Smooth muscle cell of bladder (primary cell): ENCODE measurements around the gene KRT40. TPM values are rescaled to one million over a fixed set of nuclear protein-coding genes. Genes with fewer than 3 reads are reported as not detected.

Experiments
- total RNA-seq: library from RNA; depleted of rRNA; stranded (reverse); fragments of >200 nt; gene quantifications from 2 replicates; pipeline ENCODE4 v1.2.3, GENCODE V29; 2014

Gene KRT40
- not detected in 2 replicates for total RNA-seq

GRCh38 chr17:40984226-40984625 is at the start of gene KRT40:
KRT40 (minus strand) TSS chr17:40984326; CDS start chr17:40984273, 53 bp downstream.

GRCh38 chr17:41029633-41030245 is 45.6 kb upstream of the KRT40 start, which contains the start of gene KRTAP1-4:
KRTAP1-4 (minus strand) TSS chr17:41030195; CDS start chr17:41030078, 117 bp downstream.

GRCh38 chr17:41026715-41027471 is 42.8 kb upstream of the KRT40 start, which contains the start of gene KRTAP1-5:
KRTAP1-5 (minus strand) TSS chr17:41027208; CDS start chr17:41027155, 53 bp downstream.

GRCh38 chr17:41008811-41009210 is 24.7 kb upstream of the KRT40 start, which contains the start of gene KRTAP3-1:
KRTAP3-1 (minus strand) TSS chr17:41009128; CDS start chr17:41009074, 54 bp downstream.

GRCh38 chr17:40999563-40999962 is 15.4 kb upstream of the KRT40 start, which contains the start of gene KRTAP3-2:
KRTAP3-2 (minus strand) TSS chr17:40999906; CDS start chr17:40999853, 53 bp downstream.

GRCh38 chr17:40993839-40994238 is 9.7 kb upstream of the KRT40 start, which contains the start of gene KRTAP3-3:
KRTAP3-3 (minus strand) TSS chr17:40994164; CDS start chr17:40994097, 67 bp downstream.

GRCh38 chr17:40966848-40967247 is 17.3 kb downstream of the KRT40 start, which contains the start of gene KRT39:
KRT39 (minus strand) TSS chr17:40966948; CDS start chr17:40966856, 92 bp downstream.

GRCh38 chr17:40937384-40937819 is 46.7 kb downstream of the KRT40 start, which contains the start of gene KRT23:
KRT23 (minus strand) TSS chr17:40937646; CDS start chr17:40936603, 1,043 bp downstream.

Other genes with a start within 250 kb of the KRT40 start
- gene KRT25, start 229.0 kb downstream of the KRT40 start, total RNA-seq, result not detected in 2 replicates
- gene KRT26, start 212.1 kb downstream of the KRT40 start, total RNA-seq, result not detected in 2 replicates
- not detected in 2 replicates for gene KRT27, start 201.8 kb downstream of the KRT40 start, total RNA-seq
- gene KRT28, start 184.4 kb downstream of the KRT40 start, total RNA-seq, result not detected in 2 replicates
- gene KRT10, start 161.7 kb downstream of the KRT40 start, total RNA-seq, result 1.9 and 2.4 TPM in 2 replicates
- not detected in 2 replicates for gene KRT12, start 117.1 kb downstream of the KRT40 start, total RNA-seq
- gene KRT20, start 99.1 kb downstream of the KRT40 start, total RNA-seq, result not detected in 2 replicates
- gene KRT23, start 46.7 kb downstream of the KRT40 start, total RNA-seq, result under 0.01 and 0.46 TPM in 2 replicates
- not detected in 2 replicates for gene KRT39, start 17.4 kb downstream of the KRT40 start, total RNA-seq
- gene KRTAP3-3, start 9.8 kb upstream of the KRT40 start, total RNA-seq, result not detected in 2 replicates
- gene KRTAP3-2, start 15.6 kb upstream of the KRT40 start, total RNA-seq, result not detected in 2 replicates
- not detected in 2 replicates for gene KRTAP3-1, start 24.8 kb upstream of the KRT40 start, total RNA-seq
- 0.57 and 0.83 TPM in 2 replicates for gene KRTAP1-5, start 42.9 kb upstream of the KRT40 start, total RNA-seq
- gene KRTAP1-4, start 45.9 kb upstream of the KRT40 start, total RNA-seq, result not detected in 2 replicates
- gene KRTAP1-3, start 50.5 kb upstream of the KRT40 start, total RNA-seq, result not detected in 2 replicates
- not detected in 2 replicates for gene KRTAP1-1, start 57.1 kb upstream of the KRT40 start, total RNA-seq
- not detected in 2 replicates for gene KRTAP2-1, start 63.0 kb upstream of the KRT40 start, total RNA-seq
- gene KRTAP2-2, start 70.9 kb upstream of the KRT40 start, total RNA-seq, result not detected in 2 replicates
- gene KRTAP2-3, start 75.8 kb upstream of the KRT40 start, total RNA-seq, result not detected in 2 replicates
- gene KRTAP2-4, start 81.6 kb upstream of the KRT40 start, total RNA-seq, result not detected in 2 replicates
- gene KRTAP4-7, start 99.8 kb upstream of the KRT40 start, total RNA-seq, result not detected in 2 replicates
- not detected in 2 replicates for gene KRTAP4-8, start 113.8 kb upstream of the KRT40 start, total RNA-seq
- gene KRTAP4-16, start 117.9 kb upstream of the KRT40 start, total RNA-seq, result not detected in 2 replicates
- gene KRTAP4-9, start 121.1 kb upstream of the KRT40 start, total RNA-seq, result not detected in 2 replicates
- gene KRTAP4-11, start 134.0 kb upstream of the KRT40 start, total RNA-seq, result not detected in 2 replicates
- gene KRTAP4-12, start 139.9 kb upstream of the KRT40 start, total RNA-seq, result not detected in 2 replicates
- gene KRTAP4-6, start 156.2 kb upstream of the KRT40 start, total RNA-seq, result not detected in 2 replicates
- gene KRTAP4-5, start 165.5 kb upstream of the KRT40 start, total RNA-seq, result not detected in 2 replicates
- gene KRTAP4-4, start 176.4 kb upstream of the KRT40 start, total RNA-seq, result not detected in 2 replicates
- not detected in 2 replicates for gene KRTAP4-3, start 183.9 kb upstream of the KRT40 start, total RNA-seq
- not detected in 2 replicates for gene KRTAP4-2, start 193.9 kb upstream of the KRT40 start, total RNA-seq
- gene KRTAP4-1, start 200.6 kb upstream of the KRT40 start, total RNA-seq, result not detected in 2 replicates
- gene KRTAP9-1, start 205.6 kb upstream of the KRT40 start, total RNA-seq, result not detected in 2 replicates
- not detected in 2 replicates for gene KRTAP9-2, start 242.3 kb upstream of the KRT40 start, total RNA-seq
- gene KRTAP9-3, start 248.1 kb upstream of the KRT40 start, total RNA-seq, result not detected in 2 replicates